ENCODE data around the gene GPR34. TPM values are rescaled to one million over a fixed set of nuclear protein-coding genes. Genes with fewer than 3 reads are reported as not detected.
A peak's percentile ranks its signal among the peaks of the same experiment; 100 is the strongest.

Gene GPR34
- total and polyA plus RNA-seq, 2 experiments from 2014 or later = 0.71 to 1.7 TPM

DNA sequence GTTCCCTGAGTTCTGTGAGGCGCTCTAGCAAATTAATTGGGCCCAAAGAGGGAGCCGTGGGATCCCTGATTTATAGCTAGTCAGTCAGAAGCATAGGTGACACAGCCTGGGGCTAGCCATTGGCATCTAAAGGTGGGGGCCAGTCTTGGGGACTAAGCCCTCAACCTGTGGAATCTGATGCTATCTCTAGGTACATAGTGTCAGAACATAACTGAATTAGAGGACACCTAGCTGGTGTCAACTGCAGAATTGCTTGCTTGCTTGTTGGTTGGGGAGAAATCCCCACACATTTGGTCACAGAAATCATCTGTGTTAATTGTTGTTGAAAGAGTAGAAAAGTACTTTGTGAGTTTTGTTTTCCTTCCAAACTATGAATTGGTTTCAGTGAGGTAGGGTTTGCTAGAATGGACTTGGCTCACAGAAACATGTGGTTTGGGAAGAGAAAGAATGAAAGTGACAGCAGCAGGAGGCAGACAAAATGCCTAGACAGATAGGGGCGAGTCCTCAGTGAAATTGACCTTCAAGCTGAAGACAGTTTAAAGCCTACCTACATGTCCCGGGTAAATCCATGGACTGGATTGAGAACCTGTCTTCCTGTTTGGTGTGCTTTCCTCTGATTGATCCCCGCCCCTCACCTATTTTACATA, 22.4 kb downstream of the GPR34 start:
- Histone ChIP-seq H3K9me3 (ENCODE audit: low read depth) (no peaks in the 10 kb centered on the region), H3K27ac (no peak overlapping the region), H3K9me2 (replicated peaks; ENCODE audit: insufficient read depth) (no peaks in the 10 kb centered on the region), H3K4me3 (no peak overlapping the region), H2AFZ (no peak overlapping the region), H3K4me1 (ENCODE audit: insufficient read depth) (peaks cover 2% of the 10 kb centered on the region), H3K36me3 (replicated peaks; ENCODE audit: insufficient read depth, low read depth) (no peaks in the 10 kb centered on the region), H4K20me1 (ENCODE audit: insufficient read depth, poor library complexity, severe bottlenecking) (no peaks in the 10 kb centered on the region), H3K27me3 (no peaks in the 10 kb centered on the region), H3K4me2 (no peak overlapping the region), H3K79me2 (no peaks in the 10 kb centered on the region)
- no peak for DNase-seq (ENCODE audit: low spot score)
- 80% methylated on average over 5 of the region's 5 CpGs for WGBS (ENCODE audit: low lambda C conversion rate, missing lambda C conversion rate)
- no peak for TF ChIP-seq EZH2 (IDR thresholded peaks at IDR 0.05; ENCODE audit: borderline replicate concordance)
- TF ChIP-seq, protein P1, sequence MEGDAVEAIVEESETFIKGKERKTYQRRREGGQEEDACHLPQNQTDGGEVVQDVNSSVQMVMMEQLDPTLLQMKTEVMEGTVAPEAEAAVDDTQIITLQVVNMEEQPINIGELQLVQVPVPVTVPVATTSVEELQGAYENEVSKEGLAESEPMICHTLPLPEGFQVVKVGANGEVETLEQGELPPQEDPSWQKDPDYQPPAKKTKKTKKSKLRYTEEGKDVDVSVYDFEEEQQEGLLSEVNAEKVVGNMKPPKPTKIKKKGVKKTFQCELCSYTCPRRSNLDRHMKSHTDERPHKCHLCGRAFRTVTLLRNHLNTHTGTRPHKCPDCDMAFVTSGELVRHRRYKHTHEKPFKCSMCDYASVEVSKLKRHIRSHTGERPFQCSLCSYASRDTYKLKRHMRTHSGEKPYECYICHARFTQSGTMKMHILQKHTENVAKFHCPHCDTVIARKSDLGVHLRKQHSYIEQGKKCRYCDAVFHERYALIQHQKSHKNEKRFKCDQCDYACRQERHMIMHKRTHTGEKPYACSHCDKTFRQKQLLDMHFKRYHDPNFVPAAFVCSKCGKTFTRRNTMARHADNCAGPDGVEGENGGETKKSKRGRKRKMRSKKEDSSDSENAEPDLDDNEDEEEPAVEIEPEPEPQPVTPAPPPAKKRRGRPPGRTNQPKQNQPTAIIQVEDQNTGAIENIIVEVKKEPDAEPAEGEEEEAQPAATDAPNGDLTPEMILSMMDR (IDR thresholded peaks at IDR 0.05; ENCODE audit: poor library complexity) = no peak
- no peak for TF ChIP-seq EZH2phosphoT487 (IDR thresholded peaks at IDR 0.05; ENCODE audit: low read depth, severe bottlenecking, unreplicated experiment)

DNA sequence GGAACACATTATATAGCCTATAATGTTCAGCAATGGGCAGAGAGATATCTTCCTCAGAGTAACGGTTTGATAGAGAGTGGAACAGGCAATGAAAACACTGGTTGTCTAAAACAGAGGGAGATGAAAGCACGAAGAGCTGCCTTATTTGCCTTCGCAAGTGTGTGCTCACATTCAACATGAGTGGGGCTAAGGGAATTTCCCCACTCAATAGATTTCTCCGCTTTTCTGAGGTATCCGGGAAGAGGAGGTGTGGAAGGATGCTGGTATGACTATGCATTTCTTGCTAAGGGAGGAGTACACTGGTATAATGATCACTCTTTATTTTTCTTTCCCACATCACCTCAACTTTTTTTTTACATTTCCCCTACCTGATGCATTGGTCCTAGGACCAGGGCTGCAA, 27.4 kb downstream of the GPR34 start:
- Histone ChIP-seq H3K9me3 (ENCODE audit: low read depth) (no peaks in the 10 kb centered on the region), H3K4me3 (no peak overlapping the region), H3K4me1 (ENCODE audit: insufficient read depth) (peaks cover 12% of the 10 kb centered on the region), H3K27ac (peak overlapping the region; percentile 27), H3K36me3 (replicated peaks; ENCODE audit: insufficient read depth, low read depth) (no peaks in the 10 kb centered on the region), H3K9me2 (replicated peaks; ENCODE audit: insufficient read depth) (no peaks in the 10 kb centered on the region), H4K20me1 (ENCODE audit: insufficient read depth, poor library complexity, severe bottlenecking) (no peaks in the 10 kb centered on the region), H3K27me3 (no peaks in the 10 kb centered on the region), H2AFZ (no peak overlapping the region), H3K4me2 (no peak overlapping the region), H3K79me2 (no peaks in the 10 kb centered on the region)
- no peak for DNase-seq (ENCODE audit: low spot score)
- TF ChIP-seq, protein P1 (IDR thresholded peaks at IDR 0.05; ENCODE audit: poor library complexity) = no peak
- TF ChIP-seq EZH2phosphoT487 (IDR thresholded peaks at IDR 0.05; ENCODE audit: low read depth, severe bottlenecking, unreplicated experiment) (no peak), EZH2 (IDR thresholded peaks at IDR 0.05; ENCODE audit: borderline replicate concordance) (no peak)
- 89% methylated on average over 5 of the region's 5 CpGs for WGBS (ENCODE audit: low lambda C conversion rate, missing lambda C conversion rate)

DNA sequence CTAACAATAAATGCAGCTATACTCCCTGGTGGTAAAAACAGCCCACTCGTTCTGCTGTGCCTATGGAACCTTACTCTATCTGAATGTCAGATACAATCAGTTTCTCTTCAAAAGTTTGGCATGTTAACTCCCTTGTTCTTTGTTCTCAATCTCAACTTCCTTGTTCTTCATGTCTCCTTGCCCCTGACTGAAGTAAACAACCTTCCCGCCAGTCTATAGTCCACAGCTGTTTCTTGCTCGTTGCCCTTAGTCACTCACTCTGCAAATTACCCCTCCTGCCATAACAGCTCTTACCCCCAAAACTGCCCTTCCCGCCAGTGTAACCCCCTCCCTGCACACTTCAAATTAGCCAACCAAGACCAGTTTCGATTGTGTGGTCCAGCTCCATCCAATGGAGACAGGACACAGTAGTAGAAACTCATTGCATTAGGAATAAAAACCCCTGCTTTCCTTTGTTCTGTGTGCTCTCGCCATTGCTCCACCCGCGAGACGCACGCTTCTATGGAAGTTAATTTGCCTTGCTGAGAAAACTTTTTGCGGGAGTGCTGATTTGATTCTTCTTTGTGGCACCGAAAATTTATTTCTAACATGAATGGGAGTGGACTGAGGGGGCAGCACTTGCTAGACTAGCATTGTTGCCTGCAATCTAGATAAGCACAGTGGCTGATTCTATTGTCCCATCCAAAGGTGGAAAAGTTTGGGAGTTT, 28.1 kb downstream of the GPR34 start:
- DNase-seq (ENCODE audit: low spot score) = no peak
- WGBS (ENCODE audit: low lambda C conversion rate, missing lambda C conversion rate) = 79% methylated on average over 12 of the region's 12 CpGs
- peak overlapping the region; percentile 85 for H3K27ac ChIP-seq
- H3K79me2 ChIP-seq = no peaks in the 10 kb centered on the region
- H3K9me3 ChIP-seq (ENCODE audit: low read depth) = no peaks in the 10 kb centered on the region
- no peak overlapping the region for H3K4me3 ChIP-seq
- no peaks in the 10 kb centered on the region for H3K27me3 ChIP-seq
- H3K4me1 ChIP-seq (ENCODE audit: insufficient read depth) = peaks cover 12% of the 10 kb centered on the region
- no peaks in the 10 kb centered on the region for H3K36me3 ChIP-seq (replicated peaks; ENCODE audit: insufficient read depth, low read depth)
- H4K20me1 ChIP-seq (ENCODE audit: insufficient read depth, poor library complexity, severe bottlenecking) = no peaks in the 10 kb centered on the region
- no peaks in the 10 kb centered on the region for H3K9me2 ChIP-seq (replicated peaks; ENCODE audit: insufficient read depth)
- no peak overlapping the region for H2AFZ ChIP-seq
- H3K4me2 ChIP-seq = no peak overlapping the region
- TF ChIP-seq EZH2phosphoT487 (IDR thresholded peaks at IDR 0.05; ENCODE audit: low read depth, severe bottlenecking, unreplicated experiment) (no peak), EZH2 (IDR thresholded peaks at IDR 0.05; ENCODE audit: borderline replicate concordance) (no peak)
- TF ChIP-seq, protein P1 (IDR thresholded peaks at IDR 0.05; ENCODE audit: poor library complexity) = no peak
